ENCODE data around the gene RCN1.
"Not testable (repeated sequence)": the region's sequence is repeated elsewhere in the genome, so short reads cannot be mapped to it uniquely, and the experiment has no call there.

RCN1 gene

DNA sequence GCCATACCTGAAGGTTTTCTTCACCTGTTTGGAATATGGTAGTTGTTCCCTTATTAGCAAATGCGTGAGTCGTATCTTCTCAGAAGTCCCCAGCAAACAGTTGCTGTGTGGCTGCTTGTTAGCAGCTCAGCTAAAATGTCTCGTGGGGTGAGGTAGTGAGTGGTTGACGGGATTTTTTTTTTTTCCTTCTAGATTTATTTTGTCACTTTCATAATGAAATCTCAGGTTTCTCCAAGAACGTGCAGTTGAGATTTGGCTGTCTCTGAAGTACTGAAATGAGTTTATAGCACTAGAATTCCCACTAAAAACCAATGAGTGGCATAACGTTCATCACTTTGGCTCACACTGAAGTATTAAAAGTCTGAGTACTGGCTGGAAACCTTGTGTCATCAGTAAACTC, 16.8 kb downstream of the RCN1 start:
- in situ Hi-C loops (cut with MboI; ENCODE audit: low pct_unique_long_range_greater_than_20kb, low sequenced_read_pairs), result no loop called here
- no peak for DNase-seq

DNA sequence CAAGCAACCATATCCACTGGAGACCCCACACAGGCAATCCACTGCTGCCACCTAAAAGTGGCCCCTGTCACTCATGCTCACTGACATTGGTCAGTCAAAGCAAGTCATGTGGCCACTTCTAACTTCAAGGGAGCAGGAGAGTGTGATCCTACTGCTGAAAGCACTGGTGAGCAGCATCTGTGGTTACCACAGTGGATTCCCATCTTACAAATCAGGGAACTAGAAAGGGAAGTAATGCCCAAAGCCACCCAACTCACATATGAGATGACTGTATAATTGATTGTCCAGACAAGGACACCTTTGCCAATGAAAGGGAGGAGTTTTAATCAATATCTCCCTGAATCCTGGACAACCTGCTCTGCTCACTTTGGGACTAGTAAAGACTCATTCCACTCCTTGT, 17.7 kb downstream of the RCN1 start:
- DNase-seq, result no peak

DNA sequence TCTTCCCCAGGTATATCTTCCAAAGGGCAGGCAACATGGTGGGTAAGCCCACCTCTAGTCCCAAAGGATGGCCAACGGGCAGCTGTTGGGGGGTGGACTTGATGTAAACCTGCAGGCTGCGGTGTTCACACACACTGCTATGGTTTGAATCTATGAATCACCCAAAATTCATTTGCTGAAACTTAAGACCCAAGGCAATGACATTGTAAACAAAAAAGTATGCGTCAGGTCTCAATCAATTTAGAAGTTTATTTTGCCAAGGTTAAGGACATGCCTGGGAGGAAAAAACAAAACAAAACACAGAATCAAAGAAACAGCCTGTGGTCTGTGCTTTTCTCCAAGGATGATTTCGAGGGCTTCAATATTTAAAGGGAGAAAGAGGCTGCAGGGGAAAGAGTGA, 18.3 kb downstream of the RCN1 start:
- no peak for DNase-seq

More for the DNA sequence above, 17.7 kb downstream of the RCN1 start:
- in situ Hi-C loops (cut with MboI; ENCODE audit: low pct_unique_long_range_greater_than_20kb, low sequenced_read_pairs), result no loop called here

DNA sequence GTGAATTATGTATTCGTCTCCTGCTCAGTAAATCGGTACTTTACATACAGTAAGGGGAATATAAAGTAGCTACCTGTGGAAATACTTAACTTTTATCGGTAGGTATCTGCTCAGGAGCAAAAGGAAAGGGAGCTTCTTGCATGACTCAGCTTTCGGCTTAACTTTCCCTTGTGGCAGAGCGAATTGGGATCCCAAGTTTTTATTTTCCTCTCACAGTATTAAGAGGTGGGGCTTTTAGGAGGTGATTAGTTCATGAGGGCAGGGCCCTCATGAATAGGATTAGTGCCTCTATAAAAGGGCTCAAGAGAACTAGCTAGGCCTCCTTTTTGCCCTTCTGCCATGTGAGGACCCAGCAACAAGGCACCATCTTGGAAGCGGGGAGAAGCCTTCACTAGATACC, 18.7 kb downstream of the RCN1 start:
- DNase-seq, result no peak
- in situ Hi-C loops (cut with MboI; ENCODE audit: low pct_unique_long_range_greater_than_20kb, low sequenced_read_pairs), result no loop called here

More for the DNA sequence above, 18.3 kb downstream of the RCN1 start:
- in situ Hi-C loops (cut with MboI; ENCODE audit: low pct_unique_long_range_greater_than_20kb, low sequenced_read_pairs), result no loop called here

DNA sequence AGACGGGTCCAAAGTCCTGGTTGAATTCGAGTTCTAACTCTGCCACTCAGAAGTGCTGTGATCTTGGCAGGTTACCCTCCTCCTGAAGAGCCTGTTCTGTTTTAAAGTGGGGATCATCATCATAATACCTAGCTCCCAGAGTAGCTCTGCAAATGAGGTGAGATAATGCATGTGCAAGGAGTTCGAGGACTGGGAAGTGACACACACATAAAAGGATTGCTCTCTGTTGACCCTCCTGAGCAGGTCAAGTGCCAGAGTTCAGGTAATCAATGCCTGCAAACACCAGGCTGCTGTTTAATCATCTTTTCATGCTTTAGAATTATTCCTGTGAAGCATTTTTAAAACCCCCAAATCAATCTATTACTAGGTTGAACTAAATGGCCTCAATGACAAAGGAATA, 19.9 kb downstream of the RCN1 start:
- no peak for DNase-seq
- in situ Hi-C loops (cut with MboI; ENCODE audit: low pct_unique_long_range_greater_than_20kb, low sequenced_read_pairs), result no loop called here

DNA sequence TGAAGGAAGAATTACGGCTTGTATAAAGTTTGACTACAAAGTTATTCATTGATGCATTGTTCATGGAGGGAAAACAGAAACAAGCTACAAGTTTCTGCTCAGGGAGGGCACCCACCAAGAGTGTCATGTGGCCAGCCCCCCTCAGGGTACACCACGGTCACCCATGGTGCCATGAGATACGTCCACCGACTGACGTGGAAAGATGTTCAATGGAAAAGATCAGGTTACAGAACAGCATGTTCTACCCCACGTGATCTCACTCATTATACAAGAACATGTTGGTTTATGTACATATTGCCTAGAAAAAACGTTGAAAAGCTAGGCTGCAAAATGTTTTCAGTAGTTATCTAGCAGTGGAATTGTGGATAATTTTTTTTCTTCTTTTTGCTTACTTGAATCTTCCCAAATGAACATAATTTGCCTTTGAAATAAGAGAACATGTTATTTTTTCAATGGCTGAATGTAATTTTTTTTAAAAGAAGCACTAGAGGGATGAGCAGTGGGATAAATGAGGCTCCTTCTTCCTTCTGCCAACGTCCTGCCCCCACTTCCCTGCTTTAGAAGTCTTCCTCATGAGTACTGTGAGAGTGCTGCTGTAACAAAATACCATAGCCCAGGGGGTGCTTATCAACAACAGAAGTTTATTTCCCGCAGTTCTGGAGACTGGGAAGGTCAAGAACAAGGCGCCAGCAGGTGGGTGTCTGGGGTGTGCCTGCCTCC, 22.5 kb downstream of the RCN1 start:
- no peak for DNase-seq
- in situ Hi-C loops (cut with MboI; ENCODE audit: low pct_unique_long_range_greater_than_20kb, low sequenced_read_pairs), result no loop called here

DNA sequence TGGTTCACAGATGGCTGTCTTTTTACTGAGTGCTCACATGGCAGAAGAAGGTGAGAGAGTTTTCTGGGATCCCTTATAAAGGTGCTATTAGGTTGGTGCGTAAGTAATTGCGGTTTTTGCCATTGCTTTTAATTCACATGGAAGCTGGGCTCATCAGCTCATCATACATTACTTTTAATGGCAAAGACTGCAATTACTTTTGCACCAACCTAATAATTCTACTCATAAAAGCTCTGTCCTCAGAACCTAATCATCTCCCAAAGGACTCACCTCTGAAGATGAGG, 23.0 kb downstream of the RCN1 start:
- in situ Hi-C loops (cut with MboI; ENCODE audit: low pct_unique_long_range_greater_than_20kb, low sequenced_read_pairs), result no loop called here
- DNase-seq, result no peak

DNA sequence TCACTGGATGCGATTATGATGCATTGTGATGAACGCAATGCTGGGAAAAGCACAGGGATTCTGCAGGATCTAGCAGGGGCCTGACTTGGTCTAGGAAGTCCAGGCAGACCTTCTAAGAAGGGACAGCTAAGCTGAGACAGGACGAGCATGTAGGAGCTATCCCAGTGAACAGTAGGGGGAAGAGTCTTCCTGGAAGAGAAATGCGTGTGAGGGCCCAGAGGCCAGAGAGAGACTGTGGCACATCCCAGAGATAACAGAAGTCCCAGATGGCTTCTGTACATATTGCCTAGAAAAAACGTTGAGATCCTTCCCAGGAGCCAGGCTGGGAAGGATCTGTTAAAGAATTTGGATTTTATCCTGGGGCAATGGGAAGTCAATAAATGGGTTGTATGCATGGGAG, 24.6 kb downstream of the RCN1 start:
- DNase-seq, result no peak
- in situ Hi-C loops (cut with MboI; ENCODE audit: low pct_unique_long_range_greater_than_20kb, low sequenced_read_pairs), result no loop called here

DNA sequence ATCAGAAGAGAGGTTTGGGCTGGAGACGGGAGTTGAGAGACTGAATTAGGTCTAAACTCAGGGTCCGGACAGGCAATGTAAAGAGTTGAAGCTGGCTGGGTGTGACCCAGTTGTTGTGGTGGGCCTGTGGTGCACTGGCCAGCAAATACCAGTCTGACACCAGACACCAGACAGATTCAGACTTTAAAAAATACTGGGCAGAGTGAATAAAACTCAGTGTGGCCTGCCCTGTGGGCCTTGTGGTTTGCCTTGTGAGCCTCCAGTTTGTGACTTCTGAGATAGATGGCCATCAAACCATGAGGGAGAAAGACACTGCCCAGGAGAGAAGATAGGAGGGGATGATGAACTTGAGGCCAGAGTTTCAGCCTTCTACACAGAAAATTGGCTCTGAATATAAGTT, 25.8 kb downstream of the RCN1 start:
- DNase-seq, result no peak
- in situ Hi-C loops (cut with MboI; ENCODE audit: low pct_unique_long_range_greater_than_20kb, low sequenced_read_pairs), result no loop called here

DNA sequence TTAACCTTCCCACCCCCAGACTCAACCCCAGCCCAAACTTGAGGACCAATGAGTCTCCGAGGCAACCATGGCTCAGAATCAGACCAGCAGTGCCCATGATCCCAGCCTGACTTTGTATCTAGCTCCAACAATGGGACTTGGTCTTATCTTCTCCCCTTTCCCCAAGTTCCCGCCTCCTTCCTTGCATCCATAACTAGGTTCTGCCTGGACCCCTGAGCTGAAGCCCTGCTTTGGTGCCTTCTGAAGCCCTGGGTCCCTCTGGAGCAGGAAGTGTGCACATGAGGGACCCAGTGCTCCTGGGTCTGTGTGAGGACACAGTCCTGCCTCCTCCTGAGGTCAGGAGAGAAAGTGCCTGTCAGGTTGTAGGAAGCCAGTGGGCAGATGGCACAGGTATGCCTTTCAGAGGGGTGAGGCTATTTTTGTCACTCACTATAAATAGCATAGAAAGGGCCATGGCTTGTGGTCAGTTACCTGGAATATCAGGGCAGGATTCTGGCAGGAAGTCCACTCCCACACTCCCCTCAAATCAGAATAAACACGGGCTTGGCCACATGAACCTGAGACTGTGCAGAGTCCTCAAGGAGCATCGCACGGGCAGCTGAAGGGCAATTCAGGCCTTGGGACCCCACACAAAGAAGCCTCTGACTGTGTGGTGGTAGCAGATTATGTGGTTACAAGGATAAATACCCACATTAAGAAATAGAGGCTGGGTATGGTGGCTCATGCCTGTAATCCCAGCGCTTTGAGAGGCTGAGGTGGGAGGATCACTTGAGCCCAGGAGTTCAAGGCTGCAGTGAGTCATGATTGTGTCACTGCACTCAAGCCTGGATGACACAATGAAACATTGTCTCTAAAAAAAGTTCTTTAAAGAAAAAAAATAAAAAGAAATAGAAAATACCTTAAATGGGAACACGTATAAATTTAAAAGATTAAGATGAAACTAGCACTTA, 27.4 kb downstream of the RCN1 start:
- no peak for DNase-seq
- in situ Hi-C loops (cut with MboI; ENCODE audit: low pct_unique_long_range_greater_than_20kb, low sequenced_read_pairs), result no loop called here

DNA sequence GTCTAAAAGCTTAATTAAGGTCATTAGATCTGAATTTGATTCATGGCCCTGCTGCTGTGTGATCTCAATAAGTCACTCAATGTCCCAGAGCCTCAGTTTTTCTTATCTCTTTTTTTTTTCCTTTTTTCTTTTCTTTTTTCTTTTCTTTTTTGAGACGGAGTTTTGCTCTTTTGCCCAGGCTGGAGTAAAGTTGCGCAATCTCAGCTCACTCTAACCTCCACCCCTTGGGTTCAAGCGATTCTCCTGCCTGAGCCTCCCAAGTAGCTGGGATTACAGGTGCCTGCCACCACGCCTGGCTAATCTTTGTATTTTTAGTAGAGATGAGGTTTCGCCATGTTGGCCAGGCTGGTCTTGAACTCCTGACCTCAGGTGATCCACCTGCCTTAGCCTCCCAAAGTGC, 28.3 kb downstream of the RCN1 start:
- DNase-seq; in situ Hi-C loops (cut with MboI; ENCODE audit: low pct_unique_long_range_greater_than_20kb, low sequenced_read_pairs): not testable (repeated sequence)

DNA sequence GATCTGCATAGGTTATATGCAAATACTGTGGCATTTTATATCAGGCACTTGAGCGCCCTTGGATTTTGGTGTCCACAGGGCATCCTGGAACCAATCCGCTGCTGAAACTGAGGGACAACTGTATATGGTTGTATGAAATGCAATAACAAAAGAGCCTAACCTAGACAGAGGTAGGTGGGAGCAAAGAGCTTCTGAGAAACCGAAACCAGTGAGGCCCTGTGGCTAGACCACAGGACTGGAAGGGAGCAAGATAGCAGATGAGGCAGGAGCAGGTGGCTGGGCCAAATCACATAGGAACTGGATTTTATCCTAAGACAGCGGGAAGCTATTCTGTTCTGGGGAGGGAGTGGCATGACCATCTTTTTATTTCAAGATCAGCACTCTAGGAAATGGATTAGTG, 30.1 kb downstream of the RCN1 start:
- in situ Hi-C loops (cut with MboI; ENCODE audit: low pct_unique_long_range_greater_than_20kb, low sequenced_read_pairs), result no loop called here
- DNase-seq, result no peak

DNA sequence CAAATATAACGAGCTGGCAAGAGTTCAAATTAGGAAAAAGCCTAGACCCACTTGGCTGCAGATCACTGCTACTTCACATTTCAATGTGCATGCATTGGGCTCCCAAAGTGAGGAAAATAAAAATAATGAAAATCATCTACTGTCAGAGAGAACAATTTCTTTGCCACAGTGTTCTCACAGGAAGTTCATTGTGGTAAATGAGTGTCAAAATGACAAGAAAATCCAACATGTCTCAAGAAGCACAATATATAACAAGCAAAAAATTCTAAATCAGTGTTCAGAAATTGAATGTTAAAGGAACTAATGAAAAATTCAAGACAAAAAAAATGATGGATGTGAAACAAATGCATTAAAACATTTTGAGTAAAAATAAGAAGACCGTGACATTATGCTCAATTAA, 31.3 kb downstream of the RCN1 start:
- in situ Hi-C loops (cut with MboI; ENCODE audit: low pct_unique_long_range_greater_than_20kb, low sequenced_read_pairs), result no loop called here

DNA sequence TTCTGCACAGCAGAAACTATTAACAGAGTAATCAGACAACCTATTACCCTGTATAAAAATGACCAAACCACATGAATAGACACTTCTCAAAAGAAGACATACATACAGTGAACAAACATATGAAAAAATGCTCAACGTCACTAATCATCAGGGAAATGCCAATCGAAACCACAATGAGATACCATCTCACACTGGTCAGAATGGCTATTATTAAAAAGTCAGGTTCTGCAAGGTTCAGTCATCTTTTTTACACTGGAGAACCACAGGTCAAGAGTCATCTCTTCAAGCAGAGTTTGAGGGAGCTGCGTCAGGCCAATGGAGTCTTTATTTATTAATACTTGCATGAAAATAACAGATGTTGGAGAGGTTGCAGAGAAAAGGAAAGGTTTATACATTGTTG, 40.4 kb downstream of the RCN1 start:
- in situ Hi-C loops (cut with MboI; ENCODE audit: low pct_unique_long_range_greater_than_20kb, low sequenced_read_pairs), result no loop called here

More for the DNA sequence above, 31.3 kb downstream of the RCN1 start:
- DNase-seq, result no peak

DNA sequence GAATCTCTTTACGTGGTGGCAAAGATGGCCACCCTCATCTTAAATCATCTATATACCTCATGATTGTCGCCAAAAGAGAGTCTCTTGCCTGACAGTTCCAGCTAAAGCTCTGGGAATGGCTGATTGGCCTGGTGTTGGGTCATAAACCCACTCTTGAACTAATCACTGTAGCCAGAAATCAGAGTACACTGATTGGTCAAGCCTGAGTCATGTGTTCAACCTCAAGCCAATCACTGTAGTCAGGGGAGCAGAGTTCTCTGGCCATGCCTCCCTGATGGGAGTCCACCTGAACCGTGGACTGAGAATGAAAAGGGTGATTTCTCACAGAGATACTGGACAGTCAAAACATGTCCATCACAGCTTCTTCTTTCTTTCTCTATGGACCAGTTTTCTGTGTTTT, 45.8 kb downstream of the RCN1 start:
- in situ Hi-C loops (cut with MboI; ENCODE audit: low pct_unique_long_range_greater_than_20kb, low sequenced_read_pairs), result no loop called here
- no peak for DNase-seq

More for the DNA sequence above, 40.4 kb downstream of the RCN1 start:
- DNase-seq, result no peak

DNA sequence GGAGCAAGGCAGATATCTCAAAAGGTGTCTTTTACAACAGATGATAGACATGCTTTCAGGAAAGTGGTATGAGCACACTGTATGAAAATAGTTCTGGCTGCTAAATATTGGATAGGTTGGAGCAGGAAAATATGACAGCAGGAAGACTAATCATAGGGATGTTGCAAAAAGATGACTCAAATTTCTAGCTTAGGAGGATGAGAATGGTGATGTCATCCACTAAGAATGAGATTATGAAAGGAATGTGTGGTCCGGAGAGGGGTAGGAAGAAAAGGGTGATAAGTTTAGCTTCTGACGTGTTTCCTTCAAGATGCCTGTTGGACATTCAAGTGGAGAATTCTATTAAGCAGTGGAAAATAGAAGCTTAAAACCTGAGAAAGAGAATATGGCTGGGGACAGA, 46.4 kb downstream of the RCN1 start:
- DNase-seq, result no peak
- in situ Hi-C loops (cut with MboI; ENCODE audit: low pct_unique_long_range_greater_than_20kb, low sequenced_read_pairs), result no loop called here

DNA sequence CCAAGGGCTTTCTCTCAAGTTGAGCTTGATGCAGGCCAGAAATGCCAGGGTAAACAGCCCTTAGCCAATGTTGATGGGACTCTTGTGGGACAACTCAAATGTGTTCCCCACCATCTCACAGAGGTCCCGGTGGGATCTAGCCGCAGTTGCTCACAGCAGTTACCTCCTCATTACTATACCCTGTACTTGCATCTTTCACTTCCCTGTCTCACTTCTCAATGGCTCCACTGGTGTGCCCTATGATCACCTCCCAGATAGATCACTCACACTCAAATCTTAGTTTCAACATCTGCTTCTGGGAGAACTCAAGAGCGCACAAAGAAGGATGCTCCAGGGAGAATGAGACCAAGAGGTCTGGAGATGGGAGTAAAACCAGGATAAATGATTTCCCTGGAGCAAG, 47.0 kb downstream of the RCN1 start:
- in situ Hi-C loops (cut with MboI; ENCODE audit: low pct_unique_long_range_greater_than_20kb, low sequenced_read_pairs), result no loop called here
- DNase-seq, result no peak

DNA sequence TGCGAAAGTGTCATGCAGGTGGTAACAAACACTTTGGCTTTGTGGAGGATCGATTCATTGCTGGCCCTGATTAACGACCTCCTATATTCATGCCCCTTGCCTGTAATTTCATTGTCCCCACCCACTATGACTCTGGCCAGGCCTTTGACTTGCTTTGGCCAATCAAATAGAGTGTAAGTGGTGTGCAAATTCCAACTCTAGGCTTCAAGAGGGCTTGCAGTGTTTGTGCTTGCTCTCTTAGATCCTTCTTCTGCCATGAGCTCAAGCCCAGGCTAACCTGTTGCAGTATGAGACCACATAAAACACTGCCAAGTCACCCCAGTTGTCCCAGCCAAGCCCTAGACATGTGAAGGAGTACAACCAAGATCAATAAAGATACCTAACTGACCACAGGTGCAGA, 48.0 kb downstream of the RCN1 start:
- in situ Hi-C loops (cut with MboI; ENCODE audit: low pct_unique_long_range_greater_than_20kb, low sequenced_read_pairs), result no loop called here
- DNase-seq, result no peak

DNA sequence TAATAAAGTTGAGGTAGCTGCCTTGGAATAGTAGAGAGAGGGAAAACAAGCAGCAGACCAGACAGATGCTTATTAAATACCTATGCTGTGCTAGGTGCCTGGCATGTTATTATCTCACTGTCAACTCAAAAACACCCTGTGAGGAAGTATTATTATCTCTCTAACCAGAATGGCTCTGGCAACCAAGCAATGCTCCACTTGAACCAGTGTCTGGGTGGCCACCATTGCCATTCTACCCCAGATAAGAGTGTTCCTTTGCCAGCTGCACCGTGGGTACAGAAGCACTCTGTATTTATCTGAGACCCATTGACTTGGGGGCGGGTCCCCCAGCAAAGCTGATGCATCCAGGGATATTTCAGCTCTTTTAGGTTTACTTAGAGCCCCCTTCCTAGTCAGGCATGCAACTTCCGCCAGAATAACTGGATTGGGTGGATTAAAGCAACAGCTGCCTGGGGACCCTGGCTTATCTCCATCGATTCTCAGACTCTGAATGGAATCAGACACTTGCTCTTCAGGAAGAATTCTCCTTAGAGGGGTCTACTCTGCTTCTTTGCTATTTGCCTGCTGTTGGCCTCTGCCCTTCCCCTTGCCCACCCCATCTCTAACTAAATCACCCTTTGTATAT, 49.1 kb downstream of the RCN1 start:
- no peak for DNase-seq
- in situ Hi-C loops (cut with MboI; ENCODE audit: low pct_unique_long_range_greater_than_20kb, low sequenced_read_pairs), result no loop called here
